BLaER1 (cell line): ENCODE measurements around the gene KNCN.

Experiments
- H3K27ac ChIP-seq: shearing (Covaris generic); formaldehyde crosslinking; 2 replicates; pipeline ENCODE4 v1.8.1; 2022
- H3K27me3 ChIP-seq: shearing (Covaris generic); formaldehyde crosslinking; 2 replicates; pipeline ENCODE4 v1.8.1; 2022
- H3K36me3 ChIP-seq: shearing (Covaris generic); formaldehyde crosslinking; 2 replicates; pipeline ENCODE4 v1.8.1; 2022
- H3K4me1 ChIP-seq: shearing (Covaris generic); formaldehyde crosslinking; 2 replicates; pipeline ENCODE4 v1.8.1; 2022
- H3K4me2 ChIP-seq: shearing (Covaris generic); formaldehyde crosslinking; 2 replicates; pipeline ENCODE4 v1.8.1; 2022
- H3K4me3 ChIP-seq: shearing (Covaris generic); formaldehyde crosslinking; 2 replicates; pipeline ENCODE4 v1.8.1; 2022
- H3K9ac ChIP-seq: shearing (Covaris generic); formaldehyde crosslinking; 2 replicates; pipeline ENCODE4 v1.8.1; 2022
- H3K9me3 ChIP-seq: shearing (Covaris generic); formaldehyde crosslinking; 2 replicates; pipeline ENCODE4 v1.8.1; 2022
- H4K20me1 ChIP-seq: shearing (Covaris generic); formaldehyde crosslinking; 2 replicates; pipeline ENCODE4 v1.8.1; 2022
- Cebpa-rat ChIP-seq: shearing (Covaris generic); IDR thresholded peaks from 2 replicates; pipeline ENCODE4 v1.8.1; 2022

Gene KNCN

DNA sequence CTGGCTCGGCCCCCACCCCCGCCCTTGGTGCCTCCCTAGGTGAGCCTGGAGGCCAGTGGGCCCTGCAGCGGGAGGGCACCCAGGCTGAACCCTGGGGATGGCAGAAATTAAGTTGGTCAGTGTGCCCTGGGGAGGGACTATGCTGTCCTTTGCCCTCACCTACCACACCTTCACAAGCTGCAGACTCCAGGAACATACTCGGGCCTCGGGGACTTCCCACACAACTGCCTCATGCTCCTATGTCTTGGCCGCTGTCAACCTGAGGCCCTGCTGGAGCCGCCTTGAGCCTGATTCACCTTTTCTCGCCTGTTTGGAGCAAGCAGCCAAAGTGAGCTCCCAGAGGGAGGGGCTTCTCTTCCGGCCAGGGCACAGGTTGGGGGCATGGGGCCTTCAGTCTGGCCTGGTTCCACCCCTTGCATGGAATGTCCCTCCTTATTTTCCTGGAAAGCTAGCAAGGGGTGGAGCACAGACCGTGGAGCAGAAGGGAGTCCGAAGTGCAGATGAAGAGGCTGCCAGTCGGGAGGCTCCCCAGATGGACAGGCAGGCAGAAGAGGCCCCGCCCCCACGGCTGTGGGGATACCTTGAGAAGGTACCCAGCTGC is 24.7 kb downstream of the KNCN start:
- no peak for TF ChIP-seq Cebpa-rat
- Histone ChIP-seq H3K4me1 (no peaks in the 10 kb centered on the region), H3K4me2 (no peak overlapping the region), H3K36me3 (no peaks in the 10 kb centered on the region), H3K9ac (no peak overlapping the region), H3K9me3 (no peaks in the 10 kb centered on the region), H3K27me3 (peaks cover 62% of the 10 kb centered on the region), H3K27ac (no peak overlapping the region), H3K4me3 (no peak overlapping the region), H4K20me1 (peaks cover 19% of the 10 kb centered on the region; the same call in 1 of the 2 replicates)

DNA sequence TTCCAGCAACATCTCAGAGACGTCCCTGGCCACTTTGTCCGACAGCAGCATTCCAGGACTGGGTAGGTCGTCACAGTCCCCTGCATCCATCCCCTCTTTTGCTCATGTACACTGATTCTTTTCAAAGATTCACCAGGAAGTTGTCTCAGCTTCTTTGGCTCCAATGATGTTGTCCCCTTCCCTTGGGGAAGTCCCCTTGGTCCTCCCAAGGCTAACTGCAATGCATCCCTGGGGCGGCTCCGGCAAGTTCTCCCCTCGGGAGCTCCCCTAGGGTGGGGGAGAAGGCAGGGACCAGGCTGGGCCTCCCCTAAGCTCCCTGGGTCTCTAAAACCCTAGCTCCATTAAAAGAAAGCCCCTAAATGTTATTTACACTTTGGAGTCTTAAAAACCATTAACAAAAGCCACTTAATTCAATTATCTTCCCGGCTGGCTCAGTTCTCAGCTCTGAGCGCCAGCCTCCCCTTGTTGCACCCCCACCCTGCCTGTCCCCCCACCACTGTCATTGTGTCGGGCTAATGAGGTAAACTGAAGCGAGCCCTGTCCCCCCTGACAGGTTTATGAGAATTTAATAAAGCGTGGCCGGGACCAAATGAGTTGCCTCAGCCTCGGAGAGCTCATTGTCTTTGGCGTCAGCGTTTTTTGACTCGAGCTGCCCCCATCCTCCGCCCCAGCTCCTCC is 25.3 kb downstream of the KNCN start:
- H3K4me1 ChIP-seq, result no peaks in the 10 kb centered on the region
- H3K4me3 ChIP-seq, result no peak overlapping the region
- H3K27me3 ChIP-seq, result peaks cover 56% of the 10 kb centered on the region

DNA sequence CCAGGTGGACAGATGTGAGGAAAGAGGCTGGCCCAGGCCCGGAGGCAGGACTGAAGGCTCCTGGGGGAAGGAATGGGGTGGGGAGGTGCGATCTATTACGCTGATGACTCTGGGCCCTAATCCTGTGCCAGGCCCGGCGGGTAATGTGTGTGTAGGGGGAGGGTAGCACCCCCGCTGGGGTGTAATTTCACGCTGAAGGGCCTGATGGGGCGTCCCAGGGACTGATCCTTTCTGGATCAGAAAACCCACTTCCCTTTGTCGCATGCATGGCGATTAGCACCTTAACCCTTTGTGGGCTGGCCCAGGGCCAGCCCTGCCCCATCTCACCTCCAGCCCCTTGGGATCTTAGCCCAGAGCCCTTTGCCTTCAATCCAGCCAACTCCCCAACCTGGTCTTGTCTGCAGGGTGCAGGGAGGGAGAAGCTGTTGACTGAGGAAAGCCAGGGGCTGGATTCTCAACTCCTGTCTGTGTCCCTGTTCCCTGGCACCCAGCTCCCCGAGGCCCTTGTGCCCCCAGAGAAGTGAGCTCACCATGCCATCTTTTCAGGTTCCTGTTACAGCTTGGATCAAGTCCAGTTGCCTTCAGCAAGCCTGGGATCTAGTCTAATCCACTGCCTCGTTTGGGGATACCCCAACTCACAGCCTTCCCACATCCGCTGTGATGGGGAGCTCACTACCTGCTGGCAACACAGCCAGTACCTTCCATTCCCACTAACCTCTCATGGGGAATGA is 26.0 kb downstream of the KNCN start:
- TF ChIP-seq Cebpa-rat, result no peak
- Histone ChIP-seq H3K4me3 (no peak overlapping the region), H3K4me2 (no peak overlapping the region), H4K20me1 (peaks cover 17% of the 10 kb centered on the region; the same call in 1 of the 2 replicates), H3K36me3 (no peaks in the 10 kb centered on the region), H3K27ac (no peak overlapping the region), H3K9me3 (no peaks in the 10 kb centered on the region), H3K27me3 (peaks cover 48% of the 10 kb centered on the region), H3K9ac (no peak overlapping the region), H3K4me1 (no peaks in the 10 kb centered on the region)

More for the DNA sequence above, 25.3 kb downstream of the KNCN start:
- Histone ChIP-seq H3K36me3 (no peaks in the 10 kb centered on the region), H4K20me1 (peaks cover 17% of the 10 kb centered on the region; the same call in 1 of the 2 replicates), H3K4me2 (no peak overlapping the region), H3K9me3 (no peaks in the 10 kb centered on the region), H3K27ac (no peak overlapping the region), H3K9ac (no peak overlapping the region)
- TF ChIP-seq Cebpa-rat, result no peak

DNA sequence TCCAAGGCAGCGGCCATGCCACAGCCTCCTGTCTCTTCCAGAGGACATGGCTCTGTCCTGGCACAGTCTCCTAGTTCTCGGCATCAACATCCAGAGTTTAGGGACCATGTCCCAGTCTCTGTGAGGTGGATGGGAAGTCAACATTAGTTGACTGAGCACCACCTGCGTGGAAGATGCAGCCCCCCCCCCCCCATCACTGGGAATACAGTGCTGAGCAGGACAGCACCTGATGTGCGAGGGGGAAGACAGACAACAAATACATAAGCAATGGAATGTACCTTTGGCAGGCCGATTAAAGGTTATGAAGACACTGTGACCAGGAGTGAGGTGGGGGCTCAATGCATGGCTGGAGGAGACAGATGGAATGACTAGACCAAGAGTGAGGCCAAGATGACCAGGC is 26.6 kb downstream of the KNCN start:
- TF ChIP-seq Cebpa-rat, result no peak
- Histone ChIP-seq H4K20me1 (peaks cover 17% of the 10 kb centered on the region; the same call in 1 of the 2 replicates), H3K9ac (no peak overlapping the region), H3K27me3 (peaks cover 43% of the 10 kb centered on the region), H3K36me3 (no peaks in the 10 kb centered on the region), H3K4me1 (no peaks in the 10 kb centered on the region), H3K4me2 (no peak overlapping the region), H3K4me3 (no peak overlapping the region), H3K9me3 (no peaks in the 10 kb centered on the region), H3K27ac (no peak overlapping the region)

DNA sequence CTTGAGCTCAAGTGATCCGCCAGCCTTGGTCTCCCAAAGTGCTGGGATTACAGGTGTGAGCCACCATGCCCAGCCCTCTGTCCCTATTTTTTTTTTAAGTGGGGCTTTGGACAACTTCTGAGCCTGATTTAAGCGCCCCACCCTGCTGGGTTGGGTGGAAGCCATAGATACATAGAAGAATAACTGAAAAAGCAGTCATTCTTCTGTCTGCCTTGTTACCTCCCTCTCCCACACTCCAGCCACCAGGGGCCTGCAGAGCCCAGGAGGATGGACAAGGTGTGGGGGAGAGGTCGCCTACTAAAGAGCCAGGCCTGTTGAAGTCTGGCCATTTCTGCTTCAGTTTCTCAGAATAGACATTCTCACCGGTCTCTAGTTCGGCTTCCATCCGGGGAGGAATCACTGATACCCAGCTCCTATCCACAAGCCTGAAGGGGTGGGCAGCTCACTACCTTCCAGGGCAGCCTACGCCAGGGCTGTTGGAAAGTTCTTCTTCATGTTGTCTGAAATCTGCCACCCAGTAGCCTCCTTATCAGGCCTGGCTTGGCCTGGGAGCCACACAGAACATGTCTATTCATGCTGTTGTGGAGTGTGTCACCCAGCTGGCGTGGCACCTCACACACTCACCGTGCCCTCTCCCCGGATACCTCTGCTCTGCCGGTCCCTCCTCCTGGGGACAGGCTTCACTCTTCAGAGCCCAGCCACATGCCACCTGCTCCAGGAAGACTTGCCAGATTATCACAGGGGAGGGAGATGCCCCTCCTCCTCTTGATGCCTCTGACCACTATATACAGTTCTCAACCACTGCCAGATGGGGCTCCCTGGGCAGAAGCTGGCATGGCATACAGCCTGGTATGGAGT is 27.7 kb downstream of the KNCN start:
- no peaks in the 10 kb centered on the region for H3K36me3 ChIP-seq
- H3K9me3 ChIP-seq, result no peaks in the 10 kb centered on the region
- H3K4me2 ChIP-seq, result no peak overlapping the region
- no peak for TF ChIP-seq Cebpa-rat
- no peaks in the 10 kb centered on the region for H3K4me1 ChIP-seq
- H3K4me3 ChIP-seq, result no peak overlapping the region
- peaks cover 32% of the 10 kb centered on the region for H3K27me3 ChIP-seq
- H3K9ac ChIP-seq, result no peak overlapping the region
- no peak overlapping the region for H3K27ac ChIP-seq
- H4K20me1 ChIP-seq, result peaks cover 17% of the 10 kb centered on the region; the same call in 1 of the 2 replicates

DNA sequence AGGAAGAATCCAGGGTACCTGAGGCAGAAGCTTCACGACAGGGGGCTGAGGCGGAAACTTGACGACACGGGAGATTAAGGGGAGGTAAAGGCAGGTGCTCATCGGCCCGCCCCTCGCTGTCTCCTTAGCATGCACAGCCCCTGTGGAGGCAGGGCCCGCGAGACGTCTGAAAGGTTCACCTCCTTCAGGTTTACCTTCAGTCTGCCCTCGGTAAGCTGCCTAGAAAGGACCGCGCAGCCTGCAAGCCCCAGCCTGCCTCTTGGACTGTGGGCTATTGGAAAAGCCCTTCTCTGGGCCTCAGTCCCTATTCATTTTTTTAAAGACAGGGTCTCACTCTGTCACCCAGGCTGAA is 28.5 kb downstream of the KNCN start:
- no peak overlapping the region for H3K27ac ChIP-seq
- H3K4me2 ChIP-seq, result no peak overlapping the region
- peaks cover 31% of the 10 kb centered on the region for H3K27me3 ChIP-seq

DNA sequence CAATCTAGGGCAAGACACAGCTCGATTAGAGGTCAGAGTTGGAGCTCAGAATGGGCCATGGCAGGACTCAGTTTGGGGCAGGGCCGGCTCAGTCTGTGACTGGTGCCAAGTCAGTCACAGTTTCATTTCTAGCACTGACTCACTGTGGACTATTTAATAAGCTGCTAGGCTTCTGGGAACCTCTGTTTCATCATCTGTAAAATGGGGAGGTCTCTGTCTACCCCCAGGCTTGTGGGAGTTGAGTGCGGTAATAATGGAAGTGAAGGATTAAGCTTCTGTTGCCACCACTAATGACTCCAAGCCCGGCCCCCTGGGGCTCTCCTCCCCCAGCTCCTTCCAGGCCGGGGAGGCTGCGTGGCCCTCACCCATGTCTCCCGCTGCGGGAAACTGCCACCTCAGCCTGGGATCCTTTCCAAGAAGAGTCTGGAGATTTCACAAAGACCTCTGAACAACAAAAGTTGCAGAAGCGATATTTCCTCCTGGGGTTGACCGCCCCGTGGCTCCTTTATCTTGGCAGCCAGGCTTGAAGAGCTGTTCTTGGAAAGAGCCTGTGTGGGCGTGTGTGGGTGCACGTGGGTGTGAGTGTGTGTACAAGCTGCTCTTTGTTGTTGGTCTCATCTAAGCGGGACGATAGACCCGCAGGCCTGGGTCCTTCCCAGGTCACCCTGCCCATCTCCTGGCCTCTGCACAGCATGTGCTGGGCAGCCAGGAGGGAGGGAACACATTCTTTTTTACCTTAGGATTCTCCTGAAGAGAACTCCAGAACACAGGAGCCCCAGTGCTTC is 29.1 kb downstream of the KNCN start:
- TF ChIP-seq Cebpa-rat, result no peak
- Histone ChIP-seq H3K27me3 (peaks cover 26% of the 10 kb centered on the region), H3K4me1 (no peaks in the 10 kb centered on the region), H4K20me1 (peaks cover 14% of the 10 kb centered on the region; the same call in 1 of the 2 replicates), H3K9me3 (no peaks in the 10 kb centered on the region), H3K27ac (no peak overlapping the region), H3K9ac (no peak overlapping the region), H3K36me3 (no peaks in the 10 kb centered on the region), H3K4me2 (no peak overlapping the region), H3K4me3 (no peak overlapping the region)

More for the DNA sequence above, 28.5 kb downstream of the KNCN start:
- Histone ChIP-seq H3K4me1 (no peaks in the 10 kb centered on the region), H3K4me3 (no peak overlapping the region), H3K9me3 (no peaks in the 10 kb centered on the region), H4K20me1 (peaks cover 17% of the 10 kb centered on the region; the same call in 1 of the 2 replicates), H3K9ac (no peak overlapping the region), H3K36me3 (no peaks in the 10 kb centered on the region)
- TF ChIP-seq Cebpa-rat, result no peak

DNA sequence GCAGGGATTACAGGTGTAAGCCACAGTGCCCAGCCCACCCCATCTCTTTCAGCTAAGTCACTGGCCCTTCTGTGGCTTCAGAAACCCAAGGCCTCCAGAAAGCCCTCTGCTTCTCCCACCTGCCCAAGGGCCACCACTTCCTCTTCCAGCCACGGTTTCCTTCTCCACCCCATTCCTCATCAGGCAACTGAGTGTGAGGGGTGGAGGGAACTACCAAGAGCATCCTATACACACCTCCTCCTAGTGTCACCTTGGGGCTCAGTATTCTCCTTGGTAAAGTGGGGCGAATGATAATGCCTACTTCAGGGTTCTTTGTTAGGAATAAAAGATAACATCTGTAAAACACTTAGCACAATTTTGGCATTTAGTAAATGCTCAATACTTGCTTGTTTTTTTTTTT is 30.0 kb downstream of the KNCN start:
- Histone ChIP-seq H3K4me1 (no peaks in the 10 kb centered on the region), H3K9me3 (no peaks in the 10 kb centered on the region), H3K27me3 (peaks cover 21% of the 10 kb centered on the region), H3K4me3 (no peak overlapping the region), H3K36me3 (no peaks in the 10 kb centered on the region), H3K4me2 (no peak overlapping the region), H4K20me1 (peaks cover 8% of the 10 kb centered on the region; the same call in 1 of the 2 replicates), H3K27ac (no peak overlapping the region), H3K9ac (no peak overlapping the region)
- TF ChIP-seq Cebpa-rat, result no peak
